SK-N-SH treated with all-trans-retinoic acid at 6 μM for 48 hours (cell line): ENCODE data around the gene KRTAP5-4.

Source experiments
- ARNTL ChIP-seq: fragments of 450-650 bp; formaldehyde crosslinking; IDR thresholded peaks from 2 replicates; pipeline ENCODE4 v1.5.0; 2020; ENCODE audit warnings: low read depth, mild to moderate bottlenecking, moderate library complexity, borderline replicate concordance
- PPARA ChIP-seq: fragments of 250-450 bp; sonication (Bioruptor Pico); IDR thresholded peaks from 2 replicates; pipeline ENCODE4 v1.5.0; 2020; ENCODE audit warnings: mild to moderate bottlenecking, borderline replicate concordance
- TOX ChIP-seq: fragments of 250-450 bp; sonication (Bioruptor Pico); IDR thresholded peaks from 2 replicates; pipeline ENCODE4 v1.8.0; 2021; ENCODE audit warnings: mild to moderate bottlenecking, moderate library complexity, borderline replicate concordance
- ZFP30 ChIP-seq: fragments of 450-650 bp; formaldehyde crosslinking; IDR thresholded peaks from 2 replicates; pipeline ENCODE4 v1.5.0; 2022; ENCODE audit warnings: mild to moderate bottlenecking, moderate library complexity

GRCh38 chr11:1571760-1572196, 50.2 kb downstream of the KRTAP5-4 start:
- TF ChIP-seq ZFP30 (CRISPR knock-in tag) (no peak), PPARA (CRISPR knock-in tag) (no peak), ARNTL (CRISPR knock-in tag) (no peak), TOX (CRISPR knock-in tag) (no peak)
